KMS-11 (cell line): ENCODE results near the gene CHD6.

Experiments
- H2AFZ ChIP-seq: fragments of 200-600 bp; sonication (generic); 2 replicates; pipeline ENCODE4 v1.6.1; 2016; ENCODE audit warnings: antibody characterized with exemption, mixed run types, low read depth
- H3K27ac ChIP-seq: fragments of 200-600 bp; sonication (generic); 2 replicates; pipeline ENCODE4 v1.6.1; 2016; ENCODE audit warnings: mild to moderate bottlenecking, mixed run types
- H3K27me3 ChIP-seq: fragments of 200-600 bp; sonication (generic); 2 replicates; pipeline ENCODE4 v1.6.1; 2017; ENCODE audit warnings: mild to moderate bottlenecking, low read depth, mixed run types, moderate library complexity; ENCODE audit not compliant: insufficient read depth
- H3K36me3 ChIP-seq: fragments of 200-600 bp; sonication (generic); 2 replicates; pipeline ENCODE4 v1.6.1; 2017; ENCODE audit warnings: mild to moderate bottlenecking, mixed run types; ENCODE audit not compliant: insufficient read depth
- H3K4me1 ChIP-seq: fragments of 200-600 bp; sonication (generic); 2 replicates; pipeline ENCODE4 v1.6.1; 2016; ENCODE audit warnings: mild to moderate bottlenecking, low read depth, mixed run types; ENCODE audit not compliant: poor library complexity, severe bottlenecking
- H3K4me2 ChIP-seq: fragments of 200-600 bp; sonication (generic); 2 replicates; pipeline ENCODE4 v1.7.0; 2016; ENCODE audit warnings: mild to moderate bottlenecking, mixed run types
- H3K4me3 ChIP-seq: fragments of 200-600 bp; sonication (generic); IDR thresholded peaks from 2 replicates; pipeline ENCODE4 v1.6.1; 2017; ENCODE audit warnings: low read depth, low read length, mixed read lengths; ENCODE audit not compliant: insufficient read depth
- H3K79me2 ChIP-seq: fragments of 200-600 bp; sonication (generic); 2 replicates; pipeline ENCODE4 v1.6.1; 2016; ENCODE audit warnings: low read depth, mixed run types; ENCODE audit not compliant: insufficient read depth
- H3K9ac ChIP-seq: fragments of 200-600 bp; sonication (generic); 2 replicates; pipeline ENCODE4 v1.6.1; 2016; ENCODE audit warnings: mild to moderate bottlenecking, mixed run types
- H4K20me1 ChIP-seq: fragments of 200-600 bp; sonication (generic); 2 replicates; pipeline ENCODE4 v1.6.1; 2016; ENCODE audit warnings: mild to moderate bottlenecking, mixed run types; ENCODE audit not compliant: insufficient read depth
- CTCF ChIP-seq: fragments of 200-600 bp; sonication (generic); conservative IDR thresholded peaks from 2 replicates; pipeline ENCODE4 v1.6.1; 2017; ENCODE audit warnings: low read depth, mild to moderate bottlenecking, antibody characterized with exemption, low read length, moderate library complexity, mixed read lengths

CHD6 gene

GRCh38 chr20:41478026-41478425 is 140.2 kb downstream of the CHD6 start:
- Histone ChIP-seq H3K9ac (no peak overlapping the region), H3K36me3 (no peaks in the 10 kb centered on the region), H3K27me3 (no peaks in the 10 kb centered on the region), H3K4me1 (peaks cover 9% of the 10 kb centered on the region), H4K20me1 (no peaks in the 10 kb centered on the region), H3K79me2 (no peaks in the 10 kb centered on the region), H3K4me2 (no peak overlapping the region), H3K27ac (no peak overlapping the region), H2AFZ (no peak overlapping the region), H3K4me3 (no peak overlapping the region)
- TF ChIP-seq CTCF = no peak

GRCh38 chr20:41476446-41476845 is 141.7 kb downstream of the CHD6 start:
- Histone ChIP-seq H3K4me3 (no peak overlapping the region), H3K9ac (no peak overlapping the region), H3K4me2 (no peak overlapping the region), H4K20me1 (no peaks in the 10 kb centered on the region), H3K27me3 (no peaks in the 10 kb centered on the region), H3K27ac (no peak overlapping the region), H3K79me2 (no peaks in the 10 kb centered on the region), H3K36me3 (no peaks in the 10 kb centered on the region), H2AFZ (no peak overlapping the region), H3K4me1 (peaks cover 9% of the 10 kb centered on the region)
- TF ChIP-seq CTCF = no peak

GRCh38 chr20:41476013-41476441 is 142.2 kb downstream of the CHD6 start:
- Histone ChIP-seq H3K27ac (no peak overlapping the region), H4K20me1 (no peaks in the 10 kb centered on the region), H2AFZ (no peak overlapping the region), H3K4me3 (no peak overlapping the region), H3K4me1 (peaks cover 9% of the 10 kb centered on the region), H3K79me2 (no peaks in the 10 kb centered on the region), H3K9ac (no peak overlapping the region), H3K36me3 (no peaks in the 10 kb centered on the region), H3K4me2 (no peak overlapping the region), H3K27me3 (no peaks in the 10 kb centered on the region)
- no peak for TF ChIP-seq CTCF

- Histone ChIP-seq H3K4me3 (no peak overlapping the region), H3K4me1 (peaks cover 8% of the 10 kb centered on the region), H3K36me3 (no peaks in the 10 kb centered on the region), H3K9ac (no peak overlapping the region), H2AFZ (no peak overlapping the region), H3K27me3 (no peaks in the 10 kb centered on the region), H3K4me2 (no peak overlapping the region), H3K79me2 (no peaks in the 10 kb centered on the region), H4K20me1 (no peaks in the 10 kb centered on the region), H3K27ac (no peak overlapping the region)
- TF ChIP-seq CTCF = no peak
Measured at GRCh38 chr20:41475503-41475902, 142.7 kb downstream of the CHD6 start.
